ENCODE data around the gene FGF12. TPM values are rescaled to one million over a fixed set of nuclear protein-coding genes. Genes with fewer than 3 reads are reported as not detected.

FGF12 gene
- polyA plus RNA-seq, 1 experiment: 0.11 TPM

DNA sequence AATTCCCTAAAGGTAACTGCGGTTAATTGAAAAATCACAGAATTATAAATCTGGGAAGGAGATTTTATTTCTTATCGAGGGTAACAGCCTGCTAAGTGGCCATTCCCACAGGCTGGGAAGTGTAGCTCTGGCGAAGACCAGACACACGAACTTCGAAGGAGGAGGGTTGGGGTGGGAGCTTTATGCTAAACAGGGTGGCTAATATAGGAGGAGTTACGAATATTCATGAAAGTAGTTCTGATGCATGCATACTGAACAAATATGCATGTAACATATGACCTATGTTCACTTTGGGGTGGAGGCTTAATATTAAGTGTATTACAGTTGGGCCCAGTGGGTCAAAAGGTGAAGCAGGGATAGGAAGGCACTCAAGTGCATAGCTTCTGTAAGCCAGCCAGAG is 221.6 kb downstream of the FGF12 start:
- ChIA-PET POLR2A (no interaction called here), CTCF (no interaction called here)

DNA sequence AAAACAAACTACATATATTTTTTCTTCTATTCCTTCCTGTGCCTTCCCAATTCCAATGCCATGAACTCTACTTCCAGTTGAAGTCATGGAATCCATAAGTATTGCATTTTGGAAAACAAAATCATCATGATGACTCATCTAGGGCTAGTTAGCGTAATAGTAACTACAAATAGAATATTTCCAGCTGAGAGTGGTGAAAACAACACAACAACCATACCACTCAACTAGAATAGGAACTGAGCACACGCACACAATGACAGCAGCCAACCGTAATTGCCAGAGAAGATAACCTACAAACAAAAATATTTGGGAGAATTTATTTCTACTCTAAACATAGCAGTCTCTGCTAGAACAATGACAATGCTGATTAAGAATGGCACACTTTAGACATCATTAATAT is 225.9 kb downstream of the FGF12 start:
- Histone ChIP-seq H3K4me3 (ENCODE audit: low read depth, low read length) (no peak overlapping the region), H3K27me3 (ENCODE audit: control insufficient read depth, insufficient read depth, low read length) (no peaks in the 10 kb centered on the region), H3K36me3 (ENCODE audit: control insufficient read depth, insufficient read depth, low read length) (no peaks in the 10 kb centered on the region)
- no peak for DNase-seq (ENCODE audit: low read depth)
- CTCF ChIA-PET: no interaction called here
- POLR2A ChIA-PET: no interaction called here
- TF ChIP-seq, protein P1, sequence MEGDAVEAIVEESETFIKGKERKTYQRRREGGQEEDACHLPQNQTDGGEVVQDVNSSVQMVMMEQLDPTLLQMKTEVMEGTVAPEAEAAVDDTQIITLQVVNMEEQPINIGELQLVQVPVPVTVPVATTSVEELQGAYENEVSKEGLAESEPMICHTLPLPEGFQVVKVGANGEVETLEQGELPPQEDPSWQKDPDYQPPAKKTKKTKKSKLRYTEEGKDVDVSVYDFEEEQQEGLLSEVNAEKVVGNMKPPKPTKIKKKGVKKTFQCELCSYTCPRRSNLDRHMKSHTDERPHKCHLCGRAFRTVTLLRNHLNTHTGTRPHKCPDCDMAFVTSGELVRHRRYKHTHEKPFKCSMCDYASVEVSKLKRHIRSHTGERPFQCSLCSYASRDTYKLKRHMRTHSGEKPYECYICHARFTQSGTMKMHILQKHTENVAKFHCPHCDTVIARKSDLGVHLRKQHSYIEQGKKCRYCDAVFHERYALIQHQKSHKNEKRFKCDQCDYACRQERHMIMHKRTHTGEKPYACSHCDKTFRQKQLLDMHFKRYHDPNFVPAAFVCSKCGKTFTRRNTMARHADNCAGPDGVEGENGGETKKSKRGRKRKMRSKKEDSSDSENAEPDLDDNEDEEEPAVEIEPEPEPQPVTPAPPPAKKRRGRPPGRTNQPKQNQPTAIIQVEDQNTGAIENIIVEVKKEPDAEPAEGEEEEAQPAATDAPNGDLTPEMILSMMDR (IDR thresholded peaks at IDR 0.05; ENCODE audit: insufficient read depth, low read depth, low read length): no peak

More for the DNA sequence above, 221.6 kb downstream of the FGF12 start:
- no peak for DNase-seq (ENCODE audit: low read depth)
- H3K4me3 ChIP-seq (ENCODE audit: low read depth, low read length): no peak overlapping the region
- no peaks in the 10 kb centered on the region for H3K36me3 ChIP-seq (ENCODE audit: control insufficient read depth, insufficient read depth, low read length)
- TF ChIP-seq, protein P1 (IDR thresholded peaks at IDR 0.05; ENCODE audit: insufficient read depth, low read depth, low read length): no peak
- H3K27me3 ChIP-seq (ENCODE audit: control insufficient read depth, insufficient read depth, low read length): no peaks in the 10 kb centered on the region

DNA sequence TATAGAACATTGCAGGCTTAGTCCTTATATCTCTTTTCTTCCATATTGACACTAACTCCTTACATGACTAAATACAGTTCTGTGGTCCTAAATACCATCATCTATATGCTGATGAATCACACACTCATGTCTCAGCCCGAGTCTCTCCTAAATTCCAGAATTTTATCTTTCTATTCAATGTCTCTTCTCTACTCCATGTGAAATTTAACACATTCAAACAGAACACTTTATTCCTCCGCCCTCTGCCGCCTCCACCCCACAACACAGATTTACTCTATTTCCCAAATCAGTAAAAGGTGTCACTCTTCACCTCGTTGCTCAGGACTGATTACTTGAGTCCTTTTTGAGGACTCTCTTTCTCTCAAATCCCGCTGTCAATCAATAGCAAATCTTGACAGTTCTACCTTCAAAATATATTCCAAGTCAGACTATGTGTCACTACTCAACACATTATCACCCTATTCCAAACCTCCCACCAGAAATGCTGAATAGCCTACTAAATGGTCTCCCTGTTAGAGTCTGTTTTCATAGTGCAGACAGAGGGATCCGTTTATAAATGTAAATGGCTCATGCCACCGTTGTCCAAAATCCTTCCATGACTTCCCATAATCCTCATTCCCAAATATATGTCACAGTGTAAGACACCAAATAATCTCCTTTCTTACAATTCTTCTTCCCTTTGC is 230.3 kb downstream of the FGF12 start:
- H3K27me3 ChIP-seq (ENCODE audit: control insufficient read depth, insufficient read depth, low read length): no peaks in the 10 kb centered on the region
- TF ChIP-seq, protein P1 (IDR thresholded peaks at IDR 0.05; ENCODE audit: insufficient read depth, low read depth, low read length): no peak
- H3K4me3 ChIP-seq (ENCODE audit: low read depth, low read length): no peak overlapping the region
- POLR2A ChIA-PET: no interaction called here
- H3K36me3 ChIP-seq (ENCODE audit: control insufficient read depth, insufficient read depth, low read length): no peaks in the 10 kb centered on the region
- DNase-seq (ENCODE audit: low read depth): no peak
- CTCF ChIA-PET: no interaction called here

DNA sequence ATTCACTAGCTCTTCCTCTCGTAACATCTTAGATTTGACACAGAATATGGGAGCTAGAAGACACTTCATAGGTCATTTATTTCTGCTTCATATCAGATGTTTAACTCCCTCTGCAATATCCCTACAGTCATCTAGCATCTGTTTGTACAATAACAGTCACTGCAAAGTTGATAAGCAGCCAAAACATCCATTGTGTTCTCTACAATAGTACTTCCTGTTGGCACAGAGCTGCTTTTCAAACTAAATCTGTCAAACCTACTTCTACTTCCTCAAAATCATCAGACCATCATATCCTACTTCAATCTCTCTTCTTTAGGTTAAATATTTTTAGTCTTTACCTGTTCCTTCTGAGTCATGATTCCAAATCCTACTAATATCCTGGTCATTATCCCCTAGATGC is 233.2 kb downstream of the FGF12 start:
- no peaks in the 10 kb centered on the region for H3K27me3 ChIP-seq (ENCODE audit: control insufficient read depth, insufficient read depth, low read length)
- TF ChIP-seq, protein P1 (IDR thresholded peaks at IDR 0.05; ENCODE audit: insufficient read depth, low read depth, low read length): no peak
- ChIA-PET CTCF (no interaction called here), POLR2A (no interaction called here)
- no peak overlapping the region for H3K4me3 ChIP-seq (ENCODE audit: low read depth, low read length)
- no peaks in the 10 kb centered on the region for H3K36me3 ChIP-seq (ENCODE audit: control insufficient read depth, insufficient read depth, low read length)
- no peak for DNase-seq (ENCODE audit: low read depth)

DNA sequence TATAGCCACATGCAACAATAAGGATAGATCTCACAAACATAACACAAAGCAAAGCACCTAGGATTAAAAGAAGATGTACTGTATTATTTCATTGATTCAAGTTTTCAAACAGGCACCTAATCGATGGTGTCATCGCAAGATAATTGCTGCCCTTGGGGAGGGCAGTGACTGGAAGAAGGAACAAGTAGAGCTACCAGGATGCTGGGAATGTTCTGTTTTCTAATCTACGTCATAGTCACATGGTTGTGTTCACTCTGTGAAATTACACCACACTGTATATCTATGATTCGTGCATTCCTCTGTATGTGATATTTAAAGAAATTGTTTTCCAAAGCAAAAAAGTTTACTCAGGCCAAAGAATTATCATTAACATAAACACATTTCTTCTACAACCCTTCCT is 236.6 kb downstream of the FGF12 start:
- TF ChIP-seq, protein P1 (IDR thresholded peaks at IDR 0.05; ENCODE audit: insufficient read depth, low read depth, low read length): no peak
- Histone ChIP-seq H3K4me3 (ENCODE audit: low read depth, low read length) (no peak overlapping the region), H3K36me3 (ENCODE audit: control insufficient read depth, insufficient read depth, low read length) (no peaks in the 10 kb centered on the region), H3K27me3 (ENCODE audit: control insufficient read depth, insufficient read depth, low read length) (no peaks in the 10 kb centered on the region)
- ChIA-PET POLR2A (no interaction called here), CTCF (no interaction called here)
- no peak for DNase-seq (ENCODE audit: low read depth)
